SK-N-MC (cell line): ENCODE data around the gene MKS1.

ENCODE experiments used
- EZH2 ChIP-seq: fragments of 200-600 bp; sonication (generic); IDR thresholded peaks from one replicate; pipeline ENCODE4 v1.6.1; 2017; ENCODE audit warnings: antibody characterized with exemption
- FOXP2 ChIP-seq: optimal IDR thresholded peaks from 2 replicates; pipeline ENCODE3; 2011; ENCODE audit warnings: mild to moderate bottlenecking, moderate library complexity; ENCODE audit not compliant: insufficient read depth; ENCODE audit errors: extremely low read length, control extremely low read depth
- POLR2AphosphoS5 ChIP-seq: IDR thresholded peaks from 2 replicates; pipeline ENCODE4 v1.6.1; 2012; ENCODE audit warnings: mild to moderate bottlenecking, low read depth, low read length, borderline replicate concordance

- no peak for TF ChIP-seq EZH2
- TF ChIP-seq POLR2AphosphoS5, result no peak
- no peak for TF ChIP-seq FOXP2
Observed at GRCh38 chr17:58210922-58211321, 8.1 kb downstream of the MKS1 start.
